ENCODE measurements around the gene SPAG7.

GRCh38 chr17:4938688-4939545 is 28.7 kb downstream of the SPAG7 start:
- TF ChIP-seq CTCF (IDR thresholded peaks at IDR 0.05) = no peak
- TF ChIP-seq POLR2A (IDR thresholded peaks at IDR 0.05) = no peak
